Measurements from ENCODE around the gene MFN1. TPM values are rescaled to one million over a fixed set of nuclear protein-coding genes. Genes with fewer than 3 reads are reported as not detected.

MFN1 gene
- total and polyA plus RNA-seq, 2 of the 13 experiments (the other 11 are each of a cell fraction or from before 2014, with no cell fraction given) = 25.2 to 37.5 TPM

DNA sequence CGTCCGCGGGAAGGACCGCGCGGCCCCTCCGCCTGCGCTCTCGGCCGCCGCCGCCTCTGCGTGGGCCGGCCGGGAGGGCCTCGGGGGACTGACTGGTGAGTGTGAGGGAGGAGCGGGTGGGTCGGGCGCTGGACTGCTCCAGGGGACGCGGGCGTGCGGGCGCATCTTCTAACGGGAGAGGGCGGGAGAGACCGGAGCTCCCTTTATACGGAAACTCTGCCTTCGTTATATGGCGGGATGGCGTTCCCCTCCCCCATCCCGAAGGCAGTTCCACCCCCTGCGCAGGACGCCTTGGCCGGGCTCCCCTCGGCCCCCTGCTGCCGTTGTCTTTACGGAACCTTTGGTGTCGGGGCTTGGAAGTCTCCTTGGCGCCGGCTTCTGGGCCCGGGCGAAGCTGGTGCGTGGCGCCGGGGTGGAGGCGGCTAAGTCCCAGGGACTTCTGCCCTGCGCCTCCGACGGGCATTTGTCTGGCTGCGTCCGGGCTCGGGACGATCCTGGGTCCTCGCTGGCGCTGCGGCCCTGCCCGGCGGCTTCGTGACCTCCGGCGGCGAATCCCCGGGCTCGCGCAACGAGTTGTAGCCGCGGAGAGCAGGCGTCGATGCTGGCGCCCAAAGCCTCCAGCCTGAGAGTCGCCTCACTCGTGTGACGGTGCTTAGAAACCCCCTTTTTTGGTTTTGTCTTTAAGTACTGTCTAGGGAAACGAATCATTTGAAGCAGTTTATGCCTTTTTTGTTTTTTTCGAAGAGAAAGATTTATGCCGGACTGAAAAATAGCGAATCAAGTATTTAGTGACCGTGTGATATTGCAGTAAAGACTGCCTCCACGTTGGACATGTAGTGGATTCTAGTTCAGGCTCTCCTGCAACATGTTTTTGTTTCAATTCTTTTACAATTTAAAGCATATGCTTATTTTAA lies 24.1 kb upstream of the MFN1 start (continued):
- TF ChIP-seq RERE (CRISPR knock-in tag; IDR thresholded peaks at IDR 0.05; ENCODE audit: low read depth) (no peak), ZNF768 (CRISPR knock-in tag; IDR thresholded peaks at IDR 0.05) (no peak), MXI1 (IDR thresholded peaks at IDR 0.05; ENCODE audit: borderline replicate concordance, low read depth, low read length) (no peak), ZNF776 (CRISPR knock-in tag; IDR thresholded peaks at IDR 0.05) (no peak; the same call in 1 of the 2 replicates), ZNF232 (CRISPR knock-in tag; IDR thresholded peaks at IDR 0.05; ENCODE audit: borderline replicate concordance) (no peak; the same call in 1 of the 2 replicates), ZNF746 (CRISPR knock-in tag; IDR thresholded peaks at IDR 0.05) (0 out of 2 replicates have a peak, but pooled peaks have one; percentile 33), CHCHD3 (CRISPR knock-in tag; IDR thresholded peaks at IDR 0.05) (no peak)
- TF ChIP-seq, protein P1, sequence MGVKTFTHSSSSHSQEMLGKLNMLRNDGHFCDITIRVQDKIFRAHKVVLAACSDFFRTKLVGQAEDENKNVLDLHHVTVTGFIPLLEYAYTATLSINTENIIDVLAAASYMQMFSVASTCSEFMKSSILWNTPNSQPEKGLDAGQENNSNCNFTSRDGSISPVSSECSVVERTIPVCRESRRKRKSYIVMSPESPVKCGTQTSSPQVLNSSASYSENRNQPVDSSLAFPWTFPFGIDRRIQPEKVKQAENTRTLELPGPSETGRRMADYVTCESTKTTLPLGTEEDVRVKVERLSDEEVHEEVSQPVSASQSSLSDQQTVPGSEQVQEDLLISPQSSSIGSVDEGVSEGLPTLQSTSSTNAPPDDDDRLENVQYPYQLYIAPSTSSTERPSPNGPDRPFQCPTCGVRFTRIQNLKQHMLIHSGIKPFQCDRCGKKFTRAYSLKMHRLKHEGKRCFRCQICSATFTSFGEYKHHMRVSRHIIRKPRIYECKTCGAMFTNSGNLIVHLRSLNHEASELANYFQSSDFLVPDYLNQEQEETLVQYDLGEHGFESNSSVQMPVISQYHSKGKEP (CRISPR knock-in tag; IDR thresholded peaks at IDR 0.05) = no peak
- TF ChIP-seq, protein P2, sequence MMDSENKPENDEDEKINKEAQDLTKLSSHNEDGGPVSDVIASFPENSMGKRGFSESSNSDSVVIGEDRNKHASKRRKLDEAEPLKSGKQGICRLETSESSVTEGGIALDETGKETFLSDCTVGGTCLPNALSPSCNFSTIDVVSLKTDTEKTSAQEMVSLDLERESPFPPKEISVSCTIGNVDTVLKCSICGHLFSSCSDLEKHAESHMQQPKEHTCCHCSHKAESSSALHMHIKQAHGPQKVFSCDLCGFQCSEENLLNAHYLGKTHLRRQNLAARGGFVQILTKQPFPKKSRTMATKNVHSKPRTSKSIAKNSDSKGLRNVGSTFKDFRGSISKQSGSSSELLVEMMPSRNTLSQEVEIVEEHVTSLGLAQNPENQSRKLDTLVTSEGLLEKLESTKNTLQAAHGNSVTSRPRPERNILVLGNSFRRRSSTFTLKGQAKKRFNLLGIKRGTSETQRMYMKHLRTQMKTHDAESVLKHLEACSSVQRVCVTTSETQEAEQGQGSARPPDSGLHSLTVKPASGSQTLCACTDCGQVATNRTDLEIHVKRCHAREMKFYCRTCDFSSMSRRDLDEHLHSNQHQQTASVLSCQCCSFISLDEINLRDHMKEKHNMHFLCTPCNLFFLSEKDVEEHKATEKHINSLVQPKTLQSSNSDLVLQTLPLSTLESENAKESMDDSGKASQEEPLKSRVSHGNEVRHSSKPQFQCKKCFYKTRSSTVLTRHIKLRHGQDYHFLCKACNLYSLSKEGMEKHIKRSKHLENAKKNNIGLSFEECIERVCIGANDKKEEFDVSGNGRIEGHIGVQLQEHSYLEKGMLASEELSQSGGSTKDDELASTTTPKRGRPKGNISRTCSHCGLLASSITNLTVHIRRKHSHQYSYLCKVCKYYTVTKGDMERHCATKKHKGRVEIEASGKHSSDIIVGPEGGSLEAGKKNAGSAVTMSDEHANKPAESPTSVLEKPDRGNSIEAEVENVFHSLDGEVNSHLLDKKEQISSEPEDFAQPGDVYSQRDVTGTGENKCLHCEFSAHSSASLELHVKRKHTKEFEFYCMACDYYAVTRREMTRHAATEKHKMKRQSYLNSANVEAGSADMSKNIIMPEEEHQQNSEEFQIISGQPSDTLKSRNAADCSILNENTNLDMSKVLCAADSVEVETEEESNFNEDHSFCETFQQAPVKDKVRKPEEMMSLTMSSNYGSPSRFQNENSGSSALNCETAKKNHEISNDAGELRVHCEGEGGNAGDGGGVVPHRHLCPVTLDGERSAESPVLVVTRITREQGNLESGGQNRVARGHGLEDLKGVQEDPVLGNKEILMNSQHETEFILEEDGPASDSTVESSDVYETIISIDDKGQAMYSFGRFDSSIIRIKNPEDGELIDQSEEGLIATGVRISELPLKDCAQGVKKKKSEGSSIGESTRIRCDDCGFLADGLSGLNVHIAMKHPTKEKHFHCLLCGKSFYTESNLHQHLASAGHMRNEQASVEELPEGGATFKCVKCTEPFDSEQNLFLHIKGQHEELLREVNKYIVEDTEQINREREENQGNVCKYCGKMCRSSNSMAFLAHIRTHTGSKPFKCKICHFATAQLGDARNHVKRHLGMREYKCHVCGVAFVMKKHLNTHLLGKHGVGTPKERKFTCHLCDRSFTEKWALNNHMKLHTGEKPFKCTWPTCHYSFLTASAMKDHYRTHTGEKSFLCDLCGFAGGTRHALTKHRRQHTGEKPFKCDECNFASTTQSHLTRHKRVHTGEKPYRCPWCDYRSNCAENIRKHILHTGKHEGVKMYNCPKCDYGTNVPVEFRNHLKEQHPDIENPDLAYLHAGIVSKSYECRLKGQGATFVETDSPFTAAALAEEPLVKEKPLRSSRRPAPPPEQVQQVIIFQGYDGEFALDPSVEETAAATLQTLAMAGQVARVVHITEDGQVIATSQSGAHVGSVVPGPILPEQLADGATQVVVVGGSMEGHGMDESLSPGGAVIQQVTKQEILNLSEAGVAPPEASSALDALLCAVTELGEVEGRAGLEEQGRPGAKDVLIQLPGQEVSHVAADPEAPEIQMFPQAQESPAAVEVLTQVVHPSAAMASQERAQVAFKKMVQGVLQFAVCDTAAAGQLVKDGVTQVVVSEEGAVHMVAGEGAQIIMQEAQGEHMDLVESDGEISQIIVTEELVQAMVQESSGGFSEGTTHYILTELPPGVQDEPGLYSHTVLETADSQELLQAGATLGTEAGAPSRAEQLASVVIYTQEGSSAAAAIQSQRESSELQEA (CRISPR knock-in tag; IDR thresholded peaks at IDR 0.05; ENCODE audit: not compliant biosample characterization) = no peak
- TF ChIP-seq, protein P3, sequence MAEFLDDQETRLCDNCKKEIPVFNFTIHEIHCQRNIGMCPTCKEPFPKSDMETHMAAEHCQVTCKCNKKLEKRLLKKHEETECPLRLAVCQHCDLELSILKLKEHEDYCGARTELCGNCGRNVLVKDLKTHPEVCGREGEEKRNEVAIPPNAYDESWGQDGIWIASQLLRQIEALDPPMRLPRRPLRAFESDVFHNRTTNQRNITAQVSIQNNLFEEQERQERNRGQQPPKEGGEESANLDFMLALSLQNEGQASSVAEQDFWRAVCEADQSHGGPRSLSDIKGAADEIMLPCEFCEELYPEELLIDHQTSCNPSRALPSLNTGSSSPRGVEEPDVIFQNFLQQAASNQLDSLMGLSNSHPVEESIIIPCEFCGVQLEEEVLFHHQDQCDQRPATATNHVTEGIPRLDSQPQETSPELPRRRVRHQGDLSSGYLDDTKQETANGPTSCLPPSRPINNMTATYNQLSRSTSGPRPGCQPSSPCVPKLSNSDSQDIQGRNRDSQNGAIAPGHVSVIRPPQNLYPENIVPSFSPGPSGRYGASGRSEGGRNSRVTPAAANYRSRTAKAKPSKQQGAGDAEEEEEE (CRISPR knock-in tag; IDR thresholded peaks at IDR 0.05; ENCODE audit: borderline replicate concordance) = no peak
